Measurements from ENCODE around the gene EFCAB12.

The EFCAB12 gene

DNA sequence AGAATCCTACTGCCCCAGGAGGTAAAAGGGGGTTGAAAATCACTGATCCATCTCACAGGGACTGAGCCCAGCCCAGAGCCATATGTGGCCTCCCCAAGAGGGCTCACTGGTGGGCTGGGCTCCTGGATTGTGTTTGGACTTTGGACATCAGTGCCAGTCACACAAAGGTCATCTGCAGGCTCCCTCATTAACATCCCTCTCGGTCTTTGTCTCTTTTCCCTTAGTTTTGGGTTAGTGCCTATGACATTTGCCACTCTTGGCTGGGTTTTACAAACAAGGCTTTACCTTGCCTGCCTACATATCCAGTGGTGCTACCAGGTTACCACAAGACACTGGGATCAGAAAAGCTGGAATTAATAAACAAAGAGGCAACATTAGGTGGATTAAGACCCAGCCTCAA lies 39.5 kb upstream of the EFCAB12 start:
- TF ChIP-seq EZH2phosphoT487 (IDR thresholded peaks at IDR 0.05; ENCODE audit: low read depth): no peak
- TF ChIP-seq, protein P1, sequence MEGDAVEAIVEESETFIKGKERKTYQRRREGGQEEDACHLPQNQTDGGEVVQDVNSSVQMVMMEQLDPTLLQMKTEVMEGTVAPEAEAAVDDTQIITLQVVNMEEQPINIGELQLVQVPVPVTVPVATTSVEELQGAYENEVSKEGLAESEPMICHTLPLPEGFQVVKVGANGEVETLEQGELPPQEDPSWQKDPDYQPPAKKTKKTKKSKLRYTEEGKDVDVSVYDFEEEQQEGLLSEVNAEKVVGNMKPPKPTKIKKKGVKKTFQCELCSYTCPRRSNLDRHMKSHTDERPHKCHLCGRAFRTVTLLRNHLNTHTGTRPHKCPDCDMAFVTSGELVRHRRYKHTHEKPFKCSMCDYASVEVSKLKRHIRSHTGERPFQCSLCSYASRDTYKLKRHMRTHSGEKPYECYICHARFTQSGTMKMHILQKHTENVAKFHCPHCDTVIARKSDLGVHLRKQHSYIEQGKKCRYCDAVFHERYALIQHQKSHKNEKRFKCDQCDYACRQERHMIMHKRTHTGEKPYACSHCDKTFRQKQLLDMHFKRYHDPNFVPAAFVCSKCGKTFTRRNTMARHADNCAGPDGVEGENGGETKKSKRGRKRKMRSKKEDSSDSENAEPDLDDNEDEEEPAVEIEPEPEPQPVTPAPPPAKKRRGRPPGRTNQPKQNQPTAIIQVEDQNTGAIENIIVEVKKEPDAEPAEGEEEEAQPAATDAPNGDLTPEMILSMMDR (IDR thresholded peaks at IDR 0.05; ENCODE audit: low read depth, low read length): no peak
- no peaks in the 10 kb centered on the region for H3K4me1 ChIP-seq (ENCODE audit: low read length)
- no peak overlapping the region for H3K27ac ChIP-seq (ENCODE audit: low read length)
- no peak overlapping the region for H3K9ac ChIP-seq (ENCODE audit: low read length)
- H3K9me3 ChIP-seq (ENCODE audit: insufficient read depth, low read length): no peaks in the 10 kb centered on the region
- no peak overlapping the region for H2AFZ ChIP-seq (ENCODE audit: low read depth, low read length)
- no peaks in the 10 kb centered on the region for H4K20me1 ChIP-seq (ENCODE audit: insufficient read depth, low read length)
- H3K36me3 ChIP-seq (replicated peaks; ENCODE audit: low read depth, low read length): no peaks in the 10 kb centered on the region
- no peak overlapping the region for H3K4me3 ChIP-seq (ENCODE audit: low read length)
- no peaks in the 10 kb centered on the region for H3K79me2 ChIP-seq (ENCODE audit: low read length)
- H3K27me3 ChIP-seq (ENCODE audit: low read depth, low read length): no peaks in the 10 kb centered on the region
- no peak overlapping the region for H3K4me2 ChIP-seq (ENCODE audit: low read length)

DNA sequence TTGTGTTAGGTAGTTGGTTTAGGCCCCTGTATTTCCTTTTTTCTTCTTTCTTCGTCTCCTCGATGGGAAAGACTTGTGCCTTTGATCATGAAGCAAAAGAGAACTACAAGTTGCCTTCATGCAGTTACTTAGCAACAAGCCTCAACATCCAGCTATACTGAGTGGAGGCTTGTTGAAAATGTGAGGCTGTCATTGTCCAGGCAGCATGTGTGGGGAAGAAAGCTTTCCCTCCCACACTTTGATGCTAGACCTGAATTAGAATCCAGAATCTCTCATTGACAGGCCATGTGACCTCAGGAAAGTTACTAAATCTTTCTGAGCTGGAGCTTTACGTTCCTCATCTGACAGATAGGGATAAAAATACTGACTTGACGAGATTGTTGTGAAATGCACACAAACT lies 35.3 kb upstream of the EFCAB12 start:
- Histone ChIP-seq H3K9ac (ENCODE audit: low read length) (no peak overlapping the region), H3K4me3 (ENCODE audit: low read length) (no peak overlapping the region), H3K36me3 (replicated peaks; ENCODE audit: low read depth, low read length) (no peaks in the 10 kb centered on the region), H3K27ac (ENCODE audit: low read length) (no peak overlapping the region), H4K20me1 (ENCODE audit: insufficient read depth, low read length) (no peaks in the 10 kb centered on the region), H3K27me3 (ENCODE audit: low read depth, low read length) (no peaks in the 10 kb centered on the region), H3K9me3 (ENCODE audit: insufficient read depth, low read length) (no peaks in the 10 kb centered on the region), H3K4me2 (ENCODE audit: low read length) (no peak overlapping the region), H3K4me1 (ENCODE audit: low read length) (no peaks in the 10 kb centered on the region), H2AFZ (ENCODE audit: low read depth, low read length) (no peak overlapping the region), H3K79me2 (ENCODE audit: low read length) (no peaks in the 10 kb centered on the region)
- no peak for TF ChIP-seq EZH2phosphoT487 (IDR thresholded peaks at IDR 0.05; ENCODE audit: low read depth)
- TF ChIP-seq, protein P1 (IDR thresholded peaks at IDR 0.05; ENCODE audit: low read depth, low read length): no peak

DNA sequence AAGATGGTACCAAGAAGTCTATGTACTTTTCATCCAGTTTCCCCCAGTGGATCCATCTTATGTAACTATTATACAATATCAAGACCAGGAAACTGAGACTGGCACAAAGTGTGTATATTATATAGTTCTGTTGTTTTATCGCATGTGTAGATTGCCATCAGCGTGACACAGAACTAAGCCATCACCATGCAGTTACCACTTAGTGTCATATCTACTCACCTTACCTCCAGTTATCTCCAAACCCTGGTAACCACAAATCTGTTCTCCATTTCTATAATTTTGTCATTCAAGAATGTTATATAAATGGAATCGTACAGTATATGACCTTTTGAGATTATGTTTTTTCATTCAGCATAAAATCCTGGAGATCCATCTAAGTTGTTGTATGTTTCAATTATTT lies 34.7 kb upstream of the EFCAB12 start:
- H3K4me1 ChIP-seq (ENCODE audit: low read length): no peaks in the 10 kb centered on the region
- H3K4me2 ChIP-seq (ENCODE audit: low read length): no peak overlapping the region
- no peaks in the 10 kb centered on the region for H3K9me3 ChIP-seq (ENCODE audit: insufficient read depth, low read length)
- H3K4me3 ChIP-seq (ENCODE audit: low read length): no peak overlapping the region
- H3K79me2 ChIP-seq (ENCODE audit: low read length): no peaks in the 10 kb centered on the region
- H4K20me1 ChIP-seq (ENCODE audit: insufficient read depth, low read length): no peaks in the 10 kb centered on the region
- H2AFZ ChIP-seq (ENCODE audit: low read depth, low read length): no peak overlapping the region
- H3K36me3 ChIP-seq (replicated peaks; ENCODE audit: low read depth, low read length): no peaks in the 10 kb centered on the region
- H3K27me3 ChIP-seq (ENCODE audit: low read depth, low read length): no peaks in the 10 kb centered on the region
- no peak overlapping the region for H3K9ac ChIP-seq (ENCODE audit: low read length)
- H3K27ac ChIP-seq (ENCODE audit: low read length): no peak overlapping the region
- TF ChIP-seq, protein P1 (IDR thresholded peaks at IDR 0.05; ENCODE audit: low read depth, low read length): no peak
- TF ChIP-seq EZH2phosphoT487 (IDR thresholded peaks at IDR 0.05; ENCODE audit: low read depth): no peak

DNA sequence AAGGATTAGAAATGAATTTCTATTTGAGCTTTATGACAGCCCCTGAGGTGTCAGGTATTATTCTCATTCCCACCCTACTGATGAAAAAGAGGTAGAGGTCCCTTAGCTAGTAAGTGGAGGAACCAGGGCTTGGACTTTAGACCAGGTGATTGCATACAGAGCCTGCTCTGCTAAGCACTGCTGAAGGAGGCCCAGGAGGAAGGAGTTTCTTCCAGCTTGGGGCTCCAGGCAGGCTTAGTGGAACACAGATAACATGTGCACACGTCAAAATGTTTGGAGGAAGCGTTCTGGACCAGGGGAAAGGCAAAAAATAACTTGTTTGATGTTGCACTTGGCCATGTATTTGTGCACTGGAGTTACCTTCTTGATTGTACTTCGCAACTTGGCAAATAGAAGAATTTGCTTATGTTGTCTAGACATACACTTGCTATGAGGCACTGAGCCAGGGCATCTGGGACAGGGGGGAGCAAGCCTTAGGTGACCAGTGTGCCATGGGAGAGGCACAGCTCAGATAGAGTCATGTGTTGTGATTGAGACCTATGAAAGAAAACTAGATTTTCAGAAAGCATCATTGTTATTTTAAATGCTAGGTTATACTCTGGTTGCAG lies 34.0 kb upstream of the EFCAB12 start:
- TF ChIP-seq EZH2phosphoT487 (IDR thresholded peaks at IDR 0.05; ENCODE audit: low read depth): no peak
- TF ChIP-seq, protein P1 (IDR thresholded peaks at IDR 0.05; ENCODE audit: low read depth, low read length): no peak
- Histone ChIP-seq H3K27me3 (ENCODE audit: low read depth, low read length) (no peaks in the 10 kb centered on the region), H3K4me2 (ENCODE audit: low read length) (no peak overlapping the region), H3K4me1 (ENCODE audit: low read length) (no peaks in the 10 kb centered on the region), H3K9me3 (ENCODE audit: insufficient read depth, low read length) (no peaks in the 10 kb centered on the region), H3K27ac (ENCODE audit: low read length) (no peak overlapping the region), H2AFZ (ENCODE audit: low read depth, low read length) (no peak overlapping the region), H3K4me3 (ENCODE audit: low read length) (no peak overlapping the region), H4K20me1 (ENCODE audit: insufficient read depth, low read length) (no peaks in the 10 kb centered on the region), H3K9ac (ENCODE audit: low read length) (no peak overlapping the region), H3K79me2 (ENCODE audit: low read length) (no peaks in the 10 kb centered on the region), H3K36me3 (replicated peaks; ENCODE audit: low read depth, low read length) (no peaks in the 10 kb centered on the region)
